ENCODE data around the gene SSC5D. TPM values are rescaled to one million over a fixed set of nuclear protein-coding genes. Genes with fewer than 3 reads are reported as not detected.

The SSC5D gene
- total RNA-seq, 1 experiment from 2014 or later: 3.2 TPM

- no peak overlapping the region for H3K4me2 ChIP-seq (ENCODE audit: insufficient read depth, insufficient read length, low read length)
- no peak overlapping the region for H2BK120ac ChIP-seq (ENCODE audit: low read depth, low read length, poor library complexity, severe bottlenecking)
- H3K18ac ChIP-seq (ENCODE audit: insufficient read length, low read depth, low read length): no peak overlapping the region
- H3K23ac ChIP-seq (ENCODE audit: insufficient read length, low read depth, low read length): no peak overlapping the region
- no peaks in the 10 kb centered on the region; the same call in 1 of the 2 replicates for H3K4me1 ChIP-seq (ENCODE audit: insufficient read depth, low read length)
- H3K4ac ChIP-seq (ENCODE audit: low read depth, low read length): no peak overlapping the region
- no peak overlapping the region for H3K56ac ChIP-seq (ENCODE audit: insufficient read length, low read depth, low read length)
- peak; percentile 67 for DNase-seq
- peak; percentile 100 for TF ChIP-seq CTCF (conservative IDR thresholded peaks at IDR 0.05)
- no peak overlapping the region for H3T11ph ChIP-seq (ENCODE audit: low read length)
- no peaks in the 10 kb centered on the region for H4K20me1 ChIP-seq (ENCODE audit: control insufficient read depth, insufficient read depth, insufficient read length)
- WGBS (ENCODE audit: extremely low coverage, insufficient read length, low lambda C conversion rate): no CpG with 5 or more reads among the region's 29 CpGs
- Mint-ChIP-seq H3K27ac (peak overlapping the region in 1 of 3 experiments; percentile 12; a peak in 1 of 7 replicates), H3K9me3 (no peaks in the 10 kb centered on the region; a peak in 1 of 5 replicates), H3K4me3 (no peak overlapping the region; a peak in 1 of 5 replicates), H3K27me3 (ENCODE audit: low read depth) (peaks cover 13% of the 10 kb centered on the region), H3K36me3 (ENCODE audit: insufficient read depth in 1 of 3, low read depth in 3 of 3) (no peaks in the 10 kb centered on the region; a peak in 1 of 7 replicates), H3K4me1 (peaks cover 14 to 17% of the 10 kb centered on the region in 2 experiments)
- no peak overlapping the region for H2BK15ac ChIP-seq (ENCODE audit: low read depth, low read length)
- H3K79me2 ChIP-seq (ENCODE audit: insufficient read depth, low read length): no peaks in the 10 kb centered on the region
- H3K9me3 ChIP-seq (ENCODE audit: control insufficient read depth, low read depth, low read length): no peaks in the 10 kb centered on the region
- no peak overlapping the region for H2AFZ ChIP-seq (ENCODE audit: low read length)
- no peak overlapping the region for H2BK12ac ChIP-seq (ENCODE audit: insufficient read length, low read depth, low read length)
- no peak overlapping the region for H2AK5ac ChIP-seq (ENCODE audit: insufficient read length, low read length)
- no peaks in the 10 kb centered on the region for H3K27me3 ChIP-seq (ENCODE audit: insufficient read depth, low read length)
- H4K5ac ChIP-seq (ENCODE audit: insufficient read length, low read depth, low read length): no peak overlapping the region
- no peak overlapping the region for H3K14ac ChIP-seq (ENCODE audit: insufficient read depth, low read length)
- H3K9ac ChIP-seq (ENCODE audit: extremely low read depth, insufficient read length, low read length): no peak overlapping the region
- no peak overlapping the region for H2BK5ac ChIP-seq (ENCODE audit: insufficient read length, low read length)
- H3K27ac ChIP-seq (ENCODE audit: insufficient read length, low read depth, low read length): no peak overlapping the region
- H3K79me1 ChIP-seq (ENCODE audit: insufficient read depth, low read depth, low read length, poor library complexity, severe bottlenecking): no peaks in the 10 kb centered on the region
- H2BK20ac ChIP-seq (ENCODE audit: low read depth, low read length, poor library complexity, severe bottlenecking): no peak overlapping the region
- no peak overlapping the region for H4K91ac ChIP-seq (ENCODE audit: insufficient read length, low read depth, low read length)
- no peaks in the 10 kb centered on the region for H3K23me2 ChIP-seq (ENCODE audit: insufficient read length, low read depth, low read length, poor library complexity, severe bottlenecking)
- H4K8ac ChIP-seq (replicated peaks; ENCODE audit: insufficient read length, low read depth, low read length): no peak overlapping the region
These were observed 20.8 kb upstream of the SSC5D start for GRCh38 chr19:55467236-55468053.

Data from H9 (cell line).